Measurements from ENCODE around the gene CIRBP.
A peak's percentile ranks its signal among the peaks of the same experiment; 100 is the strongest.

DNA sequence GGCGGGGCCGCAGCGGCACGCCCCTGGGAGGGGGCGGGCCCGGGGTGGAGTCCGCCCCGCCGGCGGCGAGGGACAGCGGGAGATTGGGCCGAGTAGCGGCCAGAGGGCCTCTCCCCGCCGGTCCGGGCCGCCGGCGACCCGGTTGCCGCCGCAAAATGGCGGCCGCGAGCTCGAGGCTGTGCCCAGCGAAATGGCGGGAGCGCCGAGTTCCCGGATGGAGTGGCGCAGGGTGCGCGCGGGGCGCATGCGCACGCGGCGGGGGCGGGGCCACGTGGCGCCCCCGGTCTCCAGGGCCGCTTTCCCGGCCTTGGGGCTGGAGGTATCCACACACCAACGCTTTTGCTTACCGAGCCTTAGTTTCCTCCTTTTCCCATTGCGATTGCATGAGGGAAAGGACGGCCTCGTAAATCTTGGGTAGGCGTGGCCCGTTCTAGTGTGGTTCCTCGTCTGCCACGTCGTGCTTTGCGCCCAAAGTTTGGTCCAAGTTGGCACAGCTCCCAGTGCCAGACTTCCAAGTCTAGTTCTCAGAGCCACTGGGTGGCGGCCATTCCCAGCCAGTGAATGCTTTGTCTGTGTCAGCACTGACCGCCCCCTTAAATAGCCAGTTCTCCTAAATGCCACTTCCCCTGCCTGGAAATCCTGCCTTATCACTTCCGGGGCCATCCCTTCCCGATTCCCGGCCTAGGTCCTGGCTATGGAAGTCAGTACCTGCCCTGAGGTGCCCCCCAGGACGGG is 513 bp downstream of the CIRBP start:
- TF ChIP-seq, protein P1, sequence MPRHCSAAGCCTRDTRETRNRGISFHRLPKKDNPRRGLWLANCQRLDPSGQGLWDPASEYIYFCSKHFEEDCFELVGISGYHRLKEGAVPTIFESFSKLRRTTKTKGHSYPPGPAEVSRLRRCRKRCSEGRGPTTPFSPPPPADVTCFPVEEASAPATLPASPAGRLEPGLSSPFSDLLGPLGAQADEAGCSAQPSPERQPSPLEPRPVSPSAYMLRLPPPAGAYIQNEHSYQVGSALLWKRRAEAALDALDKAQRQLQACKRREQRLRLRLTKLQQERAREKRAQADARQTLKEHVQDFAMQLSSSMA (CRISPR knock-in tag; IDR thresholded peaks at IDR 0.05): no peak
- TF ChIP-seq MEIS2 (IDR thresholded peaks at IDR 0.05; ENCODE audit: partially characterized antibody) (peak; percentile 86), POLR2A (conservative IDR thresholded peaks at IDR 0.05) (peak; percentile 78), ELF1 (tag; IDR thresholded peaks at IDR 0.05) (peak; percentile 42; the same call in 1 of the 2 replicates), RAD51 (IDR thresholded peaks at IDR 0.05; ENCODE audit: borderline replicate concordance, low read depth) (no peak), E2F5 (CRISPR knock-in tag; IDR thresholded peaks at IDR 0.05) (no peak), BRD4 (IDR thresholded peaks at IDR 0.05) (no peak; the same call in 1 of the 2 replicates), KLF16 (IDR thresholded peaks at IDR 0.05) (no peak), CBFA2T2 (conservative IDR thresholded peaks at IDR 0.05) (peak; percentile 0; the same call in 1 of the 2 replicates), MTA3 (IDR thresholded peaks at IDR 0.05; ENCODE audit: borderline replicate concordance) (no peak)
- TF ChIP-seq, protein P2, sequence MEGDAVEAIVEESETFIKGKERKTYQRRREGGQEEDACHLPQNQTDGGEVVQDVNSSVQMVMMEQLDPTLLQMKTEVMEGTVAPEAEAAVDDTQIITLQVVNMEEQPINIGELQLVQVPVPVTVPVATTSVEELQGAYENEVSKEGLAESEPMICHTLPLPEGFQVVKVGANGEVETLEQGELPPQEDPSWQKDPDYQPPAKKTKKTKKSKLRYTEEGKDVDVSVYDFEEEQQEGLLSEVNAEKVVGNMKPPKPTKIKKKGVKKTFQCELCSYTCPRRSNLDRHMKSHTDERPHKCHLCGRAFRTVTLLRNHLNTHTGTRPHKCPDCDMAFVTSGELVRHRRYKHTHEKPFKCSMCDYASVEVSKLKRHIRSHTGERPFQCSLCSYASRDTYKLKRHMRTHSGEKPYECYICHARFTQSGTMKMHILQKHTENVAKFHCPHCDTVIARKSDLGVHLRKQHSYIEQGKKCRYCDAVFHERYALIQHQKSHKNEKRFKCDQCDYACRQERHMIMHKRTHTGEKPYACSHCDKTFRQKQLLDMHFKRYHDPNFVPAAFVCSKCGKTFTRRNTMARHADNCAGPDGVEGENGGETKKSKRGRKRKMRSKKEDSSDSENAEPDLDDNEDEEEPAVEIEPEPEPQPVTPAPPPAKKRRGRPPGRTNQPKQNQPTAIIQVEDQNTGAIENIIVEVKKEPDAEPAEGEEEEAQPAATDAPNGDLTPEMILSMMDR (IDR thresholded peaks at IDR 0.05 in 2 of 3, conservative IDR thresholded peaks at IDR 0.05 in 1 of 3; ENCODE audit: insufficient read depth in 2 of 3, low read depth in 1 of 3, low read length in 3 of 3): no peak
- TF ChIP-seq, protein P3, sequence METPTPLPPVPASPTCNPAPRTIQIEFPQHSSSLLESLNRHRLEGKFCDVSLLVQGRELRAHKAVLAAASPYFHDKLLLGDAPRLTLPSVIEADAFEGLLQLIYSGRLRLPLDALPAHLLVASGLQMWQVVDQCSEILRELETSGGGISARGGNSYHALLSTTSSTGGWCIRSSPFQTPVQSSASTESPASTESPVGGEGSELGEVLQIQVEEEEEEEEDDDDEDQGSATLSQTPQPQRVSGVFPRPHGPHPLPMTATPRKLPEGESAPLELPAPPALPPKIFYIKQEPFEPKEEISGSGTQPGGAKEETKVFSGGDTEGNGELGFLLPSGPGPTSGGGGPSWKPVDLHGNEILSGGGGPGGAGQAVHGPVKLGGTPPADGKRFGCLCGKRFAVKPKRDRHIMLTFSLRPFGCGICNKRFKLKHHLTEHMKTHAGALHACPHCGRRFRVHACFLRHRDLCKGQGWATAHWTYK (CRISPR knock-in tag; IDR thresholded peaks at IDR 0.05): peak; percentile 94

Data from K562 (cell line).